Left ventricle myocardium inferior (tissue), 1 donor: ENCODE results near the gene DLG2. TPM values are rescaled to one million over a fixed set of nuclear protein-coding genes. Genes with fewer than 3 reads are reported as not detected.

Experiments used
- DNase-seq: peaks from one replicate; pipeline ENCODE4 v3.0.0-alpha.2; 2020
- H3K27ac ChIP-seq: fragments of 200-600 bp; replicated peaks from 2 replicates; pipeline ENCODE4 v1.8.0; 2021
- H3K27me3 ChIP-seq: fragments of 200-600 bp; 2 replicates; pipeline ENCODE4 v1.8.0; 2021; ENCODE audit warnings: low read depth
- H3K36me3 ChIP-seq: fragments of 200-600 bp; 2 replicates; pipeline ENCODE4 v1.8.0; 2021
- H3K4me1 ChIP-seq: fragments of 200-600 bp; 2 replicates; pipeline ENCODE4 v1.8.0; 2021
- H3K4me3 ChIP-seq: fragments of 200-600 bp; 2 replicates; pipeline ENCODE4 v1.8.0; 2021; ENCODE audit warnings: mild to moderate bottlenecking, moderate library complexity
- H3K9me3 ChIP-seq: fragments of 200-600 bp; replicated peaks from 2 replicates; pipeline ENCODE4 v1.8.0; 2021
- intact Hi-C: fragments of 100-400 bp; cut with micrococcal nuclease; formaldehyde crosslinking; loops from one replicate; pipeline ENCODE4 v1.11.0; 2022
- total RNA-seq: library from RNA; stranded (reverse); fragmentation: NEBNext Ultra II Directional; extraction: Animal tissue kit (Norgen Biotek cat#: 25700); gene quantifications from one replicate; pipeline ENCODE4 v1.2.1, GENCODE V29; 2021
- TF ChIP-seq, protein P1 (sequence below): fragments of 200-600 bp; IDR thresholded peaks from 2 replicates; pipeline ENCODE4 v1.8.0; 2021; ENCODE audit warnings: antibody characterized with exemption, mild to moderate bottlenecking, borderline replicate concordance
- donor health status: DM: no; HTN: yes; CAD: no; lungs with severe emphysema.

DLG2 gene
- total RNA-seq, 1 donor from 2014 or later, result 6.5 TPM

DNA sequence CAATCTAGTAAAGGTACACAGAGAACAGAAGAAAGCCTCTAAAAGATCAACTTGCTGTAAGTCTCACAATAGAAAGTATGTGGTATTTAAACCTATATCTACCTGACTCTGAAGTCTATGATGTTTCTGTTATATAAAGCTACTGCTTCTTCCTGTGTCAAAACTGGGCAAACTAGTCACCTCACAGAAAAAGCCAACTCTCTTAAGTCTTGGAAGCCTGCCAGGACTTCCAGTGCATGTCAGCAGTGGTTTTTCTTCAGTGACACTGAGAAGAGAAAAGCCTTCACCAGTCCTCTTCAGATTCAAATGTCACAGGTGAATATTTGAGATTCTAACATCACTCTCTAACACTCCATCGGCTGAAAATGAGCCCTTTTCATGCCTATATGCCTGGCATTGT lies 808.0 kb downstream of the DLG2 start:
- no peaks in the 10 kb centered on the region for H3K9me3 ChIP-seq
- H3K4me1 ChIP-seq, result peaks cover 10% of the 10 kb centered on the region
- TF ChIP-seq, protein P1, sequence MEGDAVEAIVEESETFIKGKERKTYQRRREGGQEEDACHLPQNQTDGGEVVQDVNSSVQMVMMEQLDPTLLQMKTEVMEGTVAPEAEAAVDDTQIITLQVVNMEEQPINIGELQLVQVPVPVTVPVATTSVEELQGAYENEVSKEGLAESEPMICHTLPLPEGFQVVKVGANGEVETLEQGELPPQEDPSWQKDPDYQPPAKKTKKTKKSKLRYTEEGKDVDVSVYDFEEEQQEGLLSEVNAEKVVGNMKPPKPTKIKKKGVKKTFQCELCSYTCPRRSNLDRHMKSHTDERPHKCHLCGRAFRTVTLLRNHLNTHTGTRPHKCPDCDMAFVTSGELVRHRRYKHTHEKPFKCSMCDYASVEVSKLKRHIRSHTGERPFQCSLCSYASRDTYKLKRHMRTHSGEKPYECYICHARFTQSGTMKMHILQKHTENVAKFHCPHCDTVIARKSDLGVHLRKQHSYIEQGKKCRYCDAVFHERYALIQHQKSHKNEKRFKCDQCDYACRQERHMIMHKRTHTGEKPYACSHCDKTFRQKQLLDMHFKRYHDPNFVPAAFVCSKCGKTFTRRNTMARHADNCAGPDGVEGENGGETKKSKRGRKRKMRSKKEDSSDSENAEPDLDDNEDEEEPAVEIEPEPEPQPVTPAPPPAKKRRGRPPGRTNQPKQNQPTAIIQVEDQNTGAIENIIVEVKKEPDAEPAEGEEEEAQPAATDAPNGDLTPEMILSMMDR, result no peak
- no peak for DNase-seq
- no peaks in the 10 kb centered on the region for H3K27me3 ChIP-seq
- no peak overlapping the region for H3K27ac ChIP-seq
- intact Hi-C loops, result no loop called here
- H3K4me3 ChIP-seq, result no peak overlapping the region
- H3K36me3 ChIP-seq, result no peaks in the 10 kb centered on the region

DNA sequence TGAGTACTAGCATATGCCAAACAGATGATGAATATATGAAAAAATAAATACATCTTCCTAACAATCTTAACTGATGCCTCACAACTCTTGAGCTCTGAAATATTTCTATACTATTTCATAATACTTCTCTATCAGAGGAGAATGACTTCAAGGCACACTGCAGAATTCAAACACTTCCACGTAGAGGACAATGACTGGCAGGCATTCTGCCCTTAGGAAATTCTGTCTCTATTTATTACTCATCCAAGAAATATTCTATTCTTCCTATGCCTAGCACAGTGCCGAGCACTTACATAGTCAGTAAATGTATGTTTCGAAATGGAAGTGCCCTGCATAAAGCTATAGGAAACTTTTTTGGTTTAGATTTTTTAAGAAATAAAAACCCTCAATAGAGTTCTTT lies 809.1 kb downstream of the DLG2 start:
- intact Hi-C loops, result no loop called here
- H3K27me3 ChIP-seq, result no peaks in the 10 kb centered on the region
- H3K9me3 ChIP-seq, result no peaks in the 10 kb centered on the region
- TF ChIP-seq, protein P1, result no peak
- peaks cover 10% of the 10 kb centered on the region for H3K4me1 ChIP-seq
- DNase-seq, result no peak
- no peak overlapping the region for H3K27ac ChIP-seq
- no peaks in the 10 kb centered on the region for H3K36me3 ChIP-seq
- H3K4me3 ChIP-seq, result no peak overlapping the region

DNA sequence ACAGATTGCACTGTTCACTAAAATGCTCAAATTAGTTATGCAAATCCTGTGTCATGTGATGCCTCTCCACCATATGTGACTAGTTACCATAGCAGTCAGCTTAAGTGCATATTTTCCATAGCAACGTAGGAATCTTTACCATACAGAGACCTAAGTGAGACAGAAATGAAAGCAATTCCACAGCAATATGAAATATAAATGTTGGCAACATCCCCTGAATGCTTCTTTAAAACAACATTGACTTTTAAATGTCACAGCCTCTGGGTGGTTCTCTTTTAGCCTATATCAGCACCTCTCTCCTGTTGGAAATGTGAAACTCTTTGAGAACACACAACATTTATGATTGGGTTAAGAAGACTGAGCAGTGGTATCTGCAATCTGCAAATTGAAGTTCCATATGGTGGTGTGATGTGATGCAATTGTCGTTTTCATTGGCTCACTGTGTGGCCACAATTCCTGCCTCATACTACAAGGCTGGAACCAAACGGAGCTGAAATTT lies 814.6 kb downstream of the DLG2 start:
- no peak overlapping the region for H3K27ac ChIP-seq
- intact Hi-C loops, result no loop called here
- TF ChIP-seq, protein P1, result no peak
- no peaks in the 10 kb centered on the region for H3K27me3 ChIP-seq
- peaks cover 6% of the 10 kb centered on the region for H3K9me3 ChIP-seq
- H3K4me3 ChIP-seq, result no peak overlapping the region
- H3K36me3 ChIP-seq, result no peaks in the 10 kb centered on the region
- no peaks in the 10 kb centered on the region for H3K4me1 ChIP-seq
- no peak for DNase-seq

DNA sequence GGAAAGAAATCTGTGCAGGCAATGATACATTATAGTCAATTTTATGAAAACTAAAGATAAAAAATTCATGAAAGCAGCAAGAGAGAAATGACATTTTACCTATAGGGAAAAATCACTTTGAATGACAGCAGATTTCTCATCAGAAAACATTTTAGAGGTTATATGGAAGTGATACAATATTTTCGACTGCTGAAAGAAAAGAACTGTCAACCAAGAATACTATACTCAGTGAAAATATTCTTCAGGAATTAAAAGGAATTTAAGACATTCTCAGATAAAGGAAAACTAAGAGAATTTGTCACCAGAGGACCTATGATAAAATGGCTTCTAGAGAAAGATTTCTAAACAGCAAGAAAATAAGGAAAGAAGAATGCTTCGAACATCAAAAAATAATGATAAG lies 820.8 kb downstream of the DLG2 start:
- Histone ChIP-seq H3K4me3 (no peak overlapping the region), H3K27me3 (no peaks in the 10 kb centered on the region), H3K9me3 (peaks cover 31% of the 10 kb centered on the region), H3K27ac (no peak overlapping the region), H3K4me1 (no peaks in the 10 kb centered on the region), H3K36me3 (no peaks in the 10 kb centered on the region)
- TF ChIP-seq, protein P1, result no peak
- intact Hi-C loops, result no loop called here
- no peak for DNase-seq

DNA sequence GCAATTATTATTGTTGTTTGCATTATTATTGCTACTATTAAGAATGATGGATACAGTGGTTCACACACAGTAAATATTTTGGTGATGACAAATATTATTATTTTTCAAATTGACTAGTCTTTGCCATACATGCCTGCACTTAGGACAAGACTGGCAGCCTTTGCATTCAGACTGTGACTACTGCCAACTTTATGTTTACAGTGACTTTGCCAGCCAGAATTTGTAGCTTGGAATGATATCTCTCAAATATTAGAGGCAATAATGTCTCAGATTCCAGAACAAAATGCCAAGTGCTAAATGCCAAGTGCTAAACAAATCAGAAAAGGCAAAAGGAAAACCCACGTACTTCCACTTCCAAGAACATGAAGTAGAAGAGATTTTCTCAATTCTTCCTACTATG lies 823.1 kb downstream of the DLG2 start:
- intact Hi-C loops, result no loop called here
- no peak for DNase-seq
- TF ChIP-seq, protein P1, result no peak

More for the DNA sequence above, 823.1 kb downstream of the DLG2 start:
- H3K27ac ChIP-seq, result no peak overlapping the region
- H3K27me3 ChIP-seq, result no peaks in the 10 kb centered on the region
- no peaks in the 10 kb centered on the region for H3K36me3 ChIP-seq
- H3K4me1 ChIP-seq, result no peaks in the 10 kb centered on the region
- no peak overlapping the region for H3K4me3 ChIP-seq
- peaks cover 25% of the 10 kb centered on the region for H3K9me3 ChIP-seq
